Omental fat pad (tissue), 4 donors: ENCODE data around the gene LTBP2. TPM values are rescaled to one million over a fixed set of nuclear protein-coding genes. Genes with fewer than 3 reads are reported as not detected.
"Not testable (repeated sequence)": the region's sequence is repeated elsewhere in the genome, so short reads cannot be mapped to it uniquely, and the experiment has no call there.

Source experiments
- ATAC-seq: fragments of 150-250 bp; one replicate; pipeline ENCODE4 v1.9.1; 2016; ENCODE audit warnings: mild to moderate bottlenecking, moderate library complexity; ENCODE audit not compliant: low FRiP score
- DNase-seq: peaks from one replicate; pipeline ENCODE4 v3.0.0-alpha.2; 2019; ENCODE audit warnings: low spot score
- CTCF ChIP-seq, 3 donors: fragments of 450-650 bp; IDR thresholded peaks; one replicate each; pipeline ENCODE4 v1.5.1; 2016 to 2017; ENCODE audit warnings: antibody characterized with exemption in 3 of 3, mild to moderate bottlenecking in 3 of 3, moderate library complexity in 2 of 3
- total RNA-seq, 4 donors: library from RNA; depleted of rRNA; stranded (reverse); fragments of >200 nt; gene quantifications; one replicate each; pipeline ENCODE4 v1.1.0, GENCODE V29; 2016

LTBP2 gene
- total RNA-seq, 4 donors from 2014 or later: 31.6 to 104 (median 72.3) TPM

- ATAC-seq: no peak
- no peak for DNase-seq
- TF ChIP-seq CTCF (IDR thresholded peaks at IDR 0.05): no peak
Measured at GRCh38 chr14:74542056-74542685, 69.9 kb downstream of the LTBP2 start.

DNA sequence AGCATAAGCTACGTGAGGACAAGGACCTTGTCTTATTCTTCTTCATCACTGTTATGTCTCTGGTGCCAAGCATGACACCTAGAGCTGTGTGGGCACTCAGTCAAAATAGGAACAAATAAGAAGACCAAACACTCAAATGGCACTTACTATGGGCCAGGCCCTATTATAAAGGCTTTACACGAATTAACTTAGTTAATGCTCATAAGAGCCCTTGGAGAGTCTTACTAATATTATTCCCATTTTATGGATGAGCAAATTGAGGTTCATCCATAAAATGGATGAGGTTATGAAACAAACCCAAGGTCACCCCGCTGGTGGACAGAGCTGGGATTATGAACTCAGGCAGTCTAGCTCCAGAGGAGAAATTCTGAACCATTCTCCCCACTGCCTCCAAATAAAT lies 70.8 kb downstream of the LTBP2 start:
- TF ChIP-seq CTCF (IDR thresholded peaks at IDR 0.05): no peak
- no peak for DNase-seq
- ATAC-seq: no peak

- no peak for TF ChIP-seq CTCF (IDR thresholded peaks at IDR 0.05)
Measured at GRCh38 chr14:74539503-74539902, 72.5 kb downstream of the LTBP2 start.

GRCh38 chr14:74538411-74539391 lies 73.3 kb downstream of the LTBP2 start:
- no peak for DNase-seq
- no peak for TF ChIP-seq CTCF (IDR thresholded peaks at IDR 0.05)
- no peak for ATAC-seq

More at GRCh38 chr14:74539503-74539902, 72.5 kb downstream of the LTBP2 start:
- DNase-seq: no peak
- ATAC-seq: no peak

GRCh38 chr14:74536336-74536735 lies 75.7 kb downstream of the LTBP2 start:
- not testable (repeated sequence) for DNase-seq

DNA sequence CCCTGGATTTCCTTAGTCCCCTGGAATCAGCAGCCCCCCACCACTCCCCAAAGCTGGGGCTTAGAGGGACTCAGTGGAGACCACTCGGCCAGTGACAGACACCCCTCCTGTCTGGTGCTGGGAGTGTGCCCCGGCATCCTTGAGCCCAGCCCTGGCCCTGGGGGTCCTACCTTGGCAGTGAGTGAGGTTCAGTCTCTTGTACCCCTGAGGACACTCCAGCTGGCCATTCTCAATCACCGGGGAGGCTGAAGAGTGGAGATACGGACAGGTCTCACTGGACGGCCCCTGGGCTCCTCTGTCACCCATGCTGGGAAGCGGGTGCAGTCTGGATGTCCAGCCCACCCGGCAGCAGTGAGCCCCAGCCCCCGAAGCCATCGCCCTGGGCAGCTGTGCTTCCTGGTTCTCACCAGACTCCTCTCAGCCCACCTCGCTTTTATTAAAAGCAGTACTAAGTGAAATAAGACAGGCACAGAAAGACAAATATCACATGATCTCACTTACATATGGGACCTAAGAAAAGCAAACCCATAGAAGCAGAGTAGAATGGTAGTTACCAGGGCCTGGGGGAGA lies 76.2 kb downstream of the LTBP2 start:
- ATAC-seq: no peak
- no peak for TF ChIP-seq CTCF (IDR thresholded peaks at IDR 0.05)

More at GRCh38 chr14:74536336-74536735, 75.7 kb downstream of the LTBP2 start:
- not testable (repeated sequence) for ATAC-seq

DNA sequence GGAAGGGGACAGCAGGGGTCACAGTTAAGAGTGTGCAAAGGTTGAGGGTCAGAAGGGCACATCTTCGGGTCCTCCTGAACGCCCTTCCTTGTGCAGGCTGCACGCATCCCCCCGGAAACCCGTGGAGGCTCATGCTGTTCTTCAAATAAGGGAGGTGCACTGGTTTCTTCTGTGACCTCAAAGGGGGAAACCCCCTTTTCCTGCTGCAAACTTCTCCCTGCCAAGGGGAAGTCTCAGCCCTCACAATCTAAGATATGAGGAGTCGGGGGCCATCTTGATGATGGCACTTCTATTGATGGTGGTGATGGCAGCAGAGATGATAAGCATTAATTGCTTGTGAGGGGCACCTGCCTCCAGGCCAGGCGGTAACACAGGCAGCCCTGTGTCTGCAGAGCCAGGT lies 78.5 kb downstream of the LTBP2 start:
- TF ChIP-seq CTCF (IDR thresholded peaks at IDR 0.05): no peak
- DNase-seq (no peak), ATAC-seq (no peak)

More for the DNA sequence above, 76.2 kb downstream of the LTBP2 start:
- DNase-seq: no peak
